ENCODE data around the gene ATXN1.

ATXN1 gene

DNA sequence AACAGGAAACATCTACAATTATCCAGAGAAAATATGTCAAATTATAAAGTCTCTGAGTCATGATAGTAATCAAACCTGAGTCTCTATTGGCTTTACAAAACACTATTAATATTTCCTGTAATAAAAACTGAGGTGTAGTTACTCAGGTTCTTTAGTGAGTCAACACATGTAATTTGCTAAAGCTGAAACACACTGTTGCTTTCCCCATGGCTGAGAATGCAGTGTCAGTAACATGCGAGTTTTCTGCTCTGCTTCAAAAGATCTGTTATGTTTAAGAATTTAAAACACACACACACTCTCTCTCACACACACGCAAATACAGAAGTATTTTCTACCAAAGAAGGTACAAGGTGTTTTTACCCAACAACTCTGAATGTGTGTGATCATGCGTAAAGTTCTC lies 38.6 kb downstream of the ATXN1 start:
- Histone ChIP-seq H3K4me3 (IDR thresholded peaks at IDR 0.05; ENCODE audit: insufficient read depth, low read depth, low read length) (no peak overlapping the region), H3K79me2 (ENCODE audit: insufficient read depth, low read depth) (peaks cover 20% of the 10 kb centered on the region; the same call in 1 of the 2 replicates), H3K27me3 (ENCODE audit: insufficient read depth, low read depth) (no peaks in the 10 kb centered on the region), H4K20me1 (ENCODE audit: insufficient read depth) (no peaks in the 10 kb centered on the region), H2AFZ (ENCODE audit: low read depth) (no peak overlapping the region), H3K9ac (no peak overlapping the region), H3K4me1 (ENCODE audit: low read depth, poor library complexity, severe bottlenecking) (no peaks in the 10 kb centered on the region), H3K27ac (no peak overlapping the region), H3K4me2 (no peak overlapping the region), H3K36me3 (ENCODE audit: insufficient read depth) (no peaks in the 10 kb centered on the region)
- TF ChIP-seq, protein P1, sequence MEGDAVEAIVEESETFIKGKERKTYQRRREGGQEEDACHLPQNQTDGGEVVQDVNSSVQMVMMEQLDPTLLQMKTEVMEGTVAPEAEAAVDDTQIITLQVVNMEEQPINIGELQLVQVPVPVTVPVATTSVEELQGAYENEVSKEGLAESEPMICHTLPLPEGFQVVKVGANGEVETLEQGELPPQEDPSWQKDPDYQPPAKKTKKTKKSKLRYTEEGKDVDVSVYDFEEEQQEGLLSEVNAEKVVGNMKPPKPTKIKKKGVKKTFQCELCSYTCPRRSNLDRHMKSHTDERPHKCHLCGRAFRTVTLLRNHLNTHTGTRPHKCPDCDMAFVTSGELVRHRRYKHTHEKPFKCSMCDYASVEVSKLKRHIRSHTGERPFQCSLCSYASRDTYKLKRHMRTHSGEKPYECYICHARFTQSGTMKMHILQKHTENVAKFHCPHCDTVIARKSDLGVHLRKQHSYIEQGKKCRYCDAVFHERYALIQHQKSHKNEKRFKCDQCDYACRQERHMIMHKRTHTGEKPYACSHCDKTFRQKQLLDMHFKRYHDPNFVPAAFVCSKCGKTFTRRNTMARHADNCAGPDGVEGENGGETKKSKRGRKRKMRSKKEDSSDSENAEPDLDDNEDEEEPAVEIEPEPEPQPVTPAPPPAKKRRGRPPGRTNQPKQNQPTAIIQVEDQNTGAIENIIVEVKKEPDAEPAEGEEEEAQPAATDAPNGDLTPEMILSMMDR (conservative IDR thresholded peaks at IDR 0.05; ENCODE audit: low read depth, low read length) = no peak

DNA sequence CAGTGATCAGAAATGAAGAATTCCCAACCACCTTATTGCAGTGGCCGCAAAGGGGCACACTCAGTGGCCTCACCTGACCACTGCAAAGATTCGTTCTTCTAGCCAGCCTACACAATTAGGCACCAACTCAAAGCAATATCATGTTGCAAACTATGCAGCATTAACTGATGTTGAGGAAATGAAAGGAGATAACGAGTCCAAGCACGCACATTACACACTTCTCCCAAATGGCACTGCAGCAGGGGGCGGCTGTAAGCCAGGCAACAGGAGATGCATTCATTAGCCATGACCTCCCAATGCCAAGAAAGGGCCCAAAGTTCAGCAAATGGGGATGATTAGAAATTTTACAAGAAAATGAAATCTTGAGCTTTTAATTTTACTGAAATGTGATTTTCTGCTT lies 39.3 kb downstream of the ATXN1 start:
- H3K4me3 ChIP-seq (IDR thresholded peaks at IDR 0.05; ENCODE audit: insufficient read depth, low read depth, low read length) = no peak overlapping the region
- H3K79me2 ChIP-seq (ENCODE audit: insufficient read depth, low read depth) = peaks cover 18% of the 10 kb centered on the region; the same call in 1 of the 2 replicates
- TF ChIP-seq, protein P1 (conservative IDR thresholded peaks at IDR 0.05; ENCODE audit: low read depth, low read length) = no peak
- H3K36me3 ChIP-seq (ENCODE audit: insufficient read depth) = no peaks in the 10 kb centered on the region
- no peak overlapping the region for H3K27ac ChIP-seq
- H3K27me3 ChIP-seq (ENCODE audit: insufficient read depth, low read depth) = no peaks in the 10 kb centered on the region
- no peaks in the 10 kb centered on the region for H4K20me1 ChIP-seq (ENCODE audit: insufficient read depth)
- no peak overlapping the region for H3K9ac ChIP-seq
- no peak overlapping the region for H2AFZ ChIP-seq (ENCODE audit: low read depth)
- no peak overlapping the region for H3K4me2 ChIP-seq
- no peaks in the 10 kb centered on the region for H3K4me1 ChIP-seq (ENCODE audit: low read depth, poor library complexity, severe bottlenecking)

GRCh38 chr6:16720861-16721260 lies 40.4 kb downstream of the ATXN1 start:
- Histone ChIP-seq H3K36me3 (ENCODE audit: insufficient read depth) (no peaks in the 10 kb centered on the region), H3K79me2 (ENCODE audit: insufficient read depth, low read depth) (peaks cover 17% of the 10 kb centered on the region; the same call in 1 of the 2 replicates), H3K4me3 (IDR thresholded peaks at IDR 0.05; ENCODE audit: insufficient read depth, low read depth, low read length) (no peak overlapping the region), H3K4me1 (ENCODE audit: low read depth, poor library complexity, severe bottlenecking) (no peaks in the 10 kb centered on the region), H2AFZ (ENCODE audit: low read depth) (no peak overlapping the region), H3K27me3 (ENCODE audit: insufficient read depth, low read depth) (no peaks in the 10 kb centered on the region), H3K9ac (no peak overlapping the region), H3K4me2 (no peak overlapping the region), H4K20me1 (ENCODE audit: insufficient read depth) (no peaks in the 10 kb centered on the region), H3K27ac (no peak overlapping the region)
- TF ChIP-seq, protein P1 (conservative IDR thresholded peaks at IDR 0.05; ENCODE audit: low read depth, low read length) = no peak

GRCh38 chr6:16719488-16719887 lies 41.8 kb downstream of the ATXN1 start:
- no peak overlapping the region for H3K4me3 ChIP-seq (IDR thresholded peaks at IDR 0.05; ENCODE audit: insufficient read depth, low read depth, low read length)
- no peaks in the 10 kb centered on the region for H4K20me1 ChIP-seq (ENCODE audit: insufficient read depth)
- peaks cover 14% of the 10 kb centered on the region; the same call in 1 of the 2 replicates for H3K79me2 ChIP-seq (ENCODE audit: insufficient read depth, low read depth)
- no peak overlapping the region for H3K4me2 ChIP-seq
- no peak overlapping the region for H2AFZ ChIP-seq (ENCODE audit: low read depth)
- TF ChIP-seq, protein P1 (conservative IDR thresholded peaks at IDR 0.05; ENCODE audit: low read depth, low read length) = no peak
- no peaks in the 10 kb centered on the region for H3K4me1 ChIP-seq (ENCODE audit: low read depth, poor library complexity, severe bottlenecking)
- no peak overlapping the region for H3K9ac ChIP-seq
- H3K27me3 ChIP-seq (ENCODE audit: insufficient read depth, low read depth) = no peaks in the 10 kb centered on the region
- H3K27ac ChIP-seq = no peak overlapping the region
- H3K36me3 ChIP-seq (ENCODE audit: insufficient read depth) = no peaks in the 10 kb centered on the region

Data from KMS-11 (cell line).